HG02840 (cell line): Measurements from ENCODE around the gene RAD51B.

Experiments
- ATAC-seq: cut with Tn5 transposase; IDR thresholded peaks from one replicate; pipeline ENCODE4 v1.9.1; 2021; ENCODE audit warnings: mild to moderate bottlenecking, moderate library complexity, moderate number of reproducible peaks; ENCODE audit not compliant: unreplicated experiment, low FRiP score

Gene RAD51B

GRCh38 chr14:68674538-68675232 lies 855.1 kb downstream of the RAD51B start:
- no peak for ATAC-seq

- no peak for ATAC-seq
Measured at GRCh38 chr14:68675233-68675577, 855.6 kb downstream of the RAD51B start.

- no peak for ATAC-seq
Measured at GRCh38 chr14:68676511-68676943, 856.9 kb downstream of the RAD51B start.

GRCh38 chr14:68677476-68677875 lies 857.9 kb downstream of the RAD51B start:
- no peak for ATAC-seq

- ATAC-seq = no peak
Measured at GRCh38 chr14:68677901-68678300, 858.3 kb downstream of the RAD51B start.

- no peak for ATAC-seq
Measured at GRCh38 chr14:68678471-68678870, 858.9 kb downstream of the RAD51B start.

GRCh38 chr14:68679301-68679700 lies 859.7 kb downstream of the RAD51B start:
- no peak for ATAC-seq

- no peak for ATAC-seq
Measured at GRCh38 chr14:68679746-68680467, 860.3 kb downstream of the RAD51B start.

- ATAC-seq = no peak
Measured at GRCh38 chr14:68680541-68681051, 861.0 kb downstream of the RAD51B start.

- no peak for ATAC-seq
Measured at GRCh38 chr14:68681256-68682011, 861.9 kb downstream of the RAD51B start.

- ATAC-seq = no peak
Measured at GRCh38 chr14:68682166-68683103, 862.9 kb downstream of the RAD51B start.

GRCh38 chr14:68683326-68683725 lies 863.7 kb downstream of the RAD51B start:
- no peak for ATAC-seq

- no peak for ATAC-seq
Measured at GRCh38 chr14:68684466-68685418, 865.2 kb downstream of the RAD51B start.

GRCh38 chr14:68685419-68686204 lies 866.0 kb downstream of the RAD51B start:
- peak; percentile 82 for ATAC-seq

GRCh38 chr14:68686205-68686465 lies 866.6 kb downstream of the RAD51B start:
- ATAC-seq = no peak

- no peak for ATAC-seq
Measured at GRCh38 chr14:68686724-68687123, 867.1 kb downstream of the RAD51B start.

GRCh38 chr14:68687746-68688145 lies 868.2 kb downstream of the RAD51B start:
- ATAC-seq = no peak

- ATAC-seq = no peak
Measured at GRCh38 chr14:68688872-68689371, 869.3 kb downstream of the RAD51B start.
